Epithelial cell of esophagus (primary cell): ENCODE measurements around the gene R3HDM2.

ENCODE experiments used
- DNase-seq: peaks from one replicate; pipeline ENCODE4 v3.0.0; 2010; ENCODE audit warnings: low read depth
- H3K4me3 ChIP-seq: 2 replicates; pipeline ENCODE4 v1.5.1; 2011; ENCODE audit warnings: mild to moderate bottlenecking, low read length, control low read depth
- TF ChIP-seq, protein P1 (sequence below): IDR thresholded peaks from 2 replicates; pipeline ENCODE4 v1.5.1; 2011; ENCODE audit warnings: low read depth, mild to moderate bottlenecking, low read length, control low read depth, inconsistent platforms; ENCODE audit not compliant: insufficient read depth; ENCODE audit errors: missing control alignments

Gene R3HDM2

GRCh38 chr12:57388425-57388824 lies 42.4 kb downstream of the R3HDM2 start:
- no peak for DNase-seq
- TF ChIP-seq, protein P1, sequence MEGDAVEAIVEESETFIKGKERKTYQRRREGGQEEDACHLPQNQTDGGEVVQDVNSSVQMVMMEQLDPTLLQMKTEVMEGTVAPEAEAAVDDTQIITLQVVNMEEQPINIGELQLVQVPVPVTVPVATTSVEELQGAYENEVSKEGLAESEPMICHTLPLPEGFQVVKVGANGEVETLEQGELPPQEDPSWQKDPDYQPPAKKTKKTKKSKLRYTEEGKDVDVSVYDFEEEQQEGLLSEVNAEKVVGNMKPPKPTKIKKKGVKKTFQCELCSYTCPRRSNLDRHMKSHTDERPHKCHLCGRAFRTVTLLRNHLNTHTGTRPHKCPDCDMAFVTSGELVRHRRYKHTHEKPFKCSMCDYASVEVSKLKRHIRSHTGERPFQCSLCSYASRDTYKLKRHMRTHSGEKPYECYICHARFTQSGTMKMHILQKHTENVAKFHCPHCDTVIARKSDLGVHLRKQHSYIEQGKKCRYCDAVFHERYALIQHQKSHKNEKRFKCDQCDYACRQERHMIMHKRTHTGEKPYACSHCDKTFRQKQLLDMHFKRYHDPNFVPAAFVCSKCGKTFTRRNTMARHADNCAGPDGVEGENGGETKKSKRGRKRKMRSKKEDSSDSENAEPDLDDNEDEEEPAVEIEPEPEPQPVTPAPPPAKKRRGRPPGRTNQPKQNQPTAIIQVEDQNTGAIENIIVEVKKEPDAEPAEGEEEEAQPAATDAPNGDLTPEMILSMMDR: no peak

DNA sequence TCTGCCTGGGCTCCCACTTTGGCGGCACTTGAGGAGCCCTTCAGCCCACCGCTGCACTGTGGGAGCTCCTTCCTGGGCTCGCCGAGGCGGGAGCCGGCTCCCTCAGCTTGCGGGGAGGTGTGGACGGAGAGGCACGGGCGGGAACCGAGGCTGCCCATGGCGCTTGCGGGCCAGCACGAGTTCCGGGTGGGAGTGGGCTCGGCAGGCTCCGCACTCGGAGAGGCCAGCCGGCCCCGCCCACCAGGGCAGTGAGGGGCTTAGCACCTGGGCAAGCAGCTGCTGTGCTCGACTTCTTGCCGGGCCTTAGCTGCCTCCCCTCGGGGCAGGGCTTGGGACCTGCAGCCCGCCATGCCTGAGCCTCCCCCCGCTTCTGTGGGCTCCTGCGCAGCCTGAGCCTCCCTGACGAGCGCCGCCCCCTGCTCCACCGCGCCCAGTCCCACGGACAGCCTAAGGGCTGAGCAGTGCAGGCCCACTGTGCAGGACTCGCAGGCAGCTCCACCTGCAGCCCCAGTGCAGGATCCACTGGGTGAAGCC lies 44.6 kb downstream of the R3HDM2 start:
- no peak overlapping the region for H3K4me3 ChIP-seq
- TF ChIP-seq, protein P1: no peak
- no peak for DNase-seq

More at GRCh38 chr12:57388425-57388824, 42.4 kb downstream of the R3HDM2 start:
- no peak overlapping the region for H3K4me3 ChIP-seq

GRCh38 chr12:57385586-57385985 lies 45.3 kb downstream of the R3HDM2 start:
- TF ChIP-seq, protein P1: no peak
- no peak for DNase-seq
- no peak overlapping the region for H3K4me3 ChIP-seq

DNA sequence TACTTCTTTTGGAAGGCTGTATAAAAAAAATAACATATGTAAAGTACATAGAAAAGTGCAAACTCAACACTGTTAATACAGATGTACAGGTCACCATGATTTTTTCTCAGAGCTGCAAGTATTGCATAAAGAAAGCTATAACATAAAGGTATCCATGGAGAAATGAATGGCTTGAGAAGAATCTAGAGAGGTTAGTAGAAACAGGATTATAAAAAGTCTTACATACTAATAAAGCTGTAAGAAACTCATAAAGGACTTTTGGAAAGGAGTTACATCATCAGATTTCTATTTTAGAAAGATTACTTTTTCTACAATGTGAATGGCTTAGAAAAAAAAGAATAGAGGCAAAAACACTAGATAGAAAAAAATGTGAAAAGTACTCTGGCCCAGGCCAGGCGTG lies 46.4 kb downstream of the R3HDM2 start:
- no peak for DNase-seq
- H3K4me3 ChIP-seq: no peak overlapping the region
- TF ChIP-seq, protein P1: no peak

DNA sequence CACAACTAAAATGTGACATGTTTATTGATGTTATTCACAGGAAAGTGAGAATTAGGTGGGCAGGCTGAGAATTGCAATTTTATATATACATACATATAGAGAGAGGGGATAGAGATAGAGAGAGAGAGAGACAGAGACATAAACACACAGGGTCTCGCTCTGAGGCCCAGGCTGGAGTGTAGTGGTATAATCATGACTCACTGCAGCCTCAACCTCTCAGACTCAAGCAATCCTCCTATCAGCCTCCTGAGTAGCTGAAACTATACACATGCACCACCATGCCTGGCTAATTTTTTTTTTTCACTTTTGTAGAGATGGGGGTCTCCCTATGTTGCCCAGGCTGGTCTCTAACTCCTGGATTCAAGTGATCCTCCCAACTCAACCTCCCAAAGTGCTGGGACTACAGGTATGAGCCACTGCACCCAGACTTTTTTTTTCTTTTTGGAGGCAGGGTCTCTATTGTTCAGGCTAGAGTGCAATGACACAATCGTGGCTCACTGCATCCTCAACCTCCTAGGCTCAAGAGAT lies 49.1 kb downstream of the R3HDM2 start:
- DNase-seq: no peak
- H3K4me3 ChIP-seq: no peak overlapping the region
- TF ChIP-seq, protein P1: no peak

- no peak for DNase-seq
- TF ChIP-seq, protein P1: no peak
- no peak overlapping the region for H3K4me3 ChIP-seq
Measured at GRCh38 chr12:57380300-57380699, 50.5 kb downstream of the R3HDM2 start.
